Panc1 (cell line): ENCODE results near the gene DCP1A. TPM values are rescaled to one million over a fixed set of nuclear protein-coding genes. Genes with fewer than 3 reads are reported as not detected.
"Not testable (repeated sequence)": the region's sequence is repeated elsewhere in the genome, so short reads cannot be mapped to it uniquely, and the experiment has no call there.

Source experiments
- ATAC-seq: fragments of 200-7000 bp; cut with Tn5 transposase; 2 replicates; pipeline ENCODE4 v1.9.1; 2020; ENCODE audit warnings: mild to moderate bottlenecking, moderate library complexity
- BruUV-seq: library from RNA; stranded (reverse); fragments of 400-500 nt; replicated peaks from 2 replicates; lab custom pipeline; 2021; lab: Mats Ljungman, UMichigan
- CTCF ChIA-PET: fragments of 300-600 bp; sonication (Branson Sonifier 250); formaldehyde crosslinking; loops from one replicate; lab custom pipeline; 2022; ENCODE audit warnings: antibody characterized with exemption; lab: Charles Lee
- POLR2A ChIA-PET: fragments of 300-600 bp; sonication (Branson Sonifier 250); formaldehyde crosslinking; loops from one replicate; lab custom pipeline; 2022; ENCODE audit warnings: antibody characterized with exemption; lab: Charles Lee
- DNase-seq: peaks from one replicate; pipeline ENCODE4 v3.0.0-alpha.2; 2010; ENCODE audit warnings: low read depth, low spot score
- H3K27ac ChIP-seq: 2 replicates; pipeline ENCODE4 v1.5.1; 2011; ENCODE audit warnings: mild to moderate bottlenecking, low read length, inconsistent platforms
- H3K27me3 ChIP-seq: fragments of 200-500 bp; sonication (Bioruptor generic); 2 replicates; pipeline ENCODE4 v1.6.0; 2014; ENCODE audit warnings: low read length, inconsistent platforms; ENCODE audit not compliant: control insufficient read depth, insufficient read depth
- H3K36me3 ChIP-seq: fragments of 200-500 bp; sonication (Bioruptor generic); 2 replicates; pipeline ENCODE4 v1.5.1; 2014; ENCODE audit warnings: inconsistent platforms, mild to moderate bottlenecking, low read length, moderate library complexity; ENCODE audit not compliant: control insufficient read depth, insufficient read depth
- H3K4me1 ChIP-seq: 2 replicates; pipeline ENCODE4 v1.5.1; 2011; ENCODE audit warnings: inconsistent platforms, mild to moderate bottlenecking, low read length, moderate library complexity; ENCODE audit not compliant: control insufficient read depth, insufficient read depth
- H3K4me3 ChIP-seq, 2 experiments: 2 replicates each; pipeline ENCODE4 v1.5.1; 2011 to 2012; ENCODE audit warnings: low read depth in 2 of 2, low read length in 2 of 2, mild to moderate bottlenecking in 2 of 2, inconsistent platforms in 1 of 2, moderate library complexity in 1 of 2
- H3K9me3 ChIP-seq: fragments of 200-500 bp; sonication (Bioruptor generic); 2 replicates; pipeline ENCODE4 v1.5.1; 2014; ENCODE audit warnings: low read depth, mild to moderate bottlenecking, inconsistent platforms, low read length, moderate library complexity; ENCODE audit not compliant: control insufficient read depth, insufficient read depth
- POLR2AphosphoS5 ChIP-seq: IDR thresholded peaks from 2 replicates; pipeline ENCODE4 v1.6.1; 2012; ENCODE audit warnings: mild to moderate bottlenecking, low read depth, low read length, moderate library complexity
- SIN3A ChIP-seq: IDR thresholded peaks from 2 replicates; pipeline ENCODE4 v1.6.1; 2012; ENCODE audit warnings: low read depth, mild to moderate bottlenecking, low read length, moderate library complexity, borderline replicate concordance; ENCODE audit not compliant: insufficient read depth
- TCF7L2 ChIP-seq: IDR thresholded peaks from 2 replicates; pipeline ENCODE4 v1.6.1; 2011; ENCODE audit warnings: mild to moderate bottlenecking, low read depth, low read length, inconsistent platforms
- in situ Hi-C: cut with HindIII; loops from 2 replicates; pipeline ENCODE4 v1.10.0; 2016; ENCODE audit warnings: low sequenced_read_pairs, low pct_unique_long_range_greater_than_20kb
- intact Hi-C: fragments of 100-400 bp; cut with micrococcal nuclease; formaldehyde crosslinking; loops from one replicate; pipeline ENCODE4 v1.10.0; 2022; ENCODE audit not compliant: unreplicated experiment
- total RNA-seq: library from RNA; stranded (reverse); gene quantifications from one replicate; pipeline ENCODE4 v1.2.1, GENCODE V29; 2021; ENCODE audit not compliant: unreplicated experiment
- TF ChIP-seq, protein P1 (sequence below): fragments of 450-650 bp; IDR thresholded peaks from 2 replicates; pipeline ENCODE4 v1.5.1; 2017; ENCODE audit warnings: mild to moderate bottlenecking
- TF ChIP-seq, protein P2 (sequence below), 2 experiments: IDR thresholded peaks; 2 replicates each; pipeline ENCODE4 v1.6.1; 2011 to 2012; ENCODE audit warnings: low read depth in 2 of 2, control low read depth in 1 of 2, low read length in 1 of 2, mild to moderate bottlenecking in 1 of 2, moderate library complexity in 1 of 2; ENCODE audit not compliant: insufficient read depth in 1 of 2

Gene DCP1A
- total RNA-seq, 1 experiment from 2014 or later: 14.4 TPM

DNA sequence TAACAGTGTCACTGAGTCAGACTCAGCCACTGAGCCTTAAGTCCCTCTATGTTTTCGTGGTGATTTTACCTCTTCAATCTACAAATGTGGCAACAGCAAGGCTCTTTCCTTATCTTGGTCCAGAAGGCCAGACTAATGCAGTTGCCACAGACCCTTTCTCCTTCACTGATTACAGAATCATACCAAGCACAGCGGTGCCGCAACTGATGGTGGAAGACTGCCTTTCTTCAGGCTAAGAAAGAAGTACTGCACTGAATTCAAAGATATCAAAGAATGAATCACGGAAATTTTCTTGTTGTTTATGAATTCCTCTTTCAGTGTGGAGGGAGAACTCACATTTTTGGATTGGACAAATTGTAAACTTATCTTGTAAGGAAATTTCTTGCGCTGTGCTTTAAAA is 18.6 kb downstream of the DCP1A start:
- ChIA-PET POLR2A (no interaction called here), CTCF (no interaction called here)
- Histone ChIP-seq H3K27me3 (no peaks in the 10 kb centered on the region), H3K27ac (no peak overlapping the region), H3K4me1 (no peaks in the 10 kb centered on the region), H3K36me3 (no peaks in the 10 kb centered on the region; the same call in 1 of the 2 replicates), H3K9me3 (no peaks in the 10 kb centered on the region), H3K4me3 (no peak overlapping the region)
- in situ Hi-C loops (no loop called here), intact Hi-C loops (no loop called here)
- TF ChIP-seq, protein P1, sequence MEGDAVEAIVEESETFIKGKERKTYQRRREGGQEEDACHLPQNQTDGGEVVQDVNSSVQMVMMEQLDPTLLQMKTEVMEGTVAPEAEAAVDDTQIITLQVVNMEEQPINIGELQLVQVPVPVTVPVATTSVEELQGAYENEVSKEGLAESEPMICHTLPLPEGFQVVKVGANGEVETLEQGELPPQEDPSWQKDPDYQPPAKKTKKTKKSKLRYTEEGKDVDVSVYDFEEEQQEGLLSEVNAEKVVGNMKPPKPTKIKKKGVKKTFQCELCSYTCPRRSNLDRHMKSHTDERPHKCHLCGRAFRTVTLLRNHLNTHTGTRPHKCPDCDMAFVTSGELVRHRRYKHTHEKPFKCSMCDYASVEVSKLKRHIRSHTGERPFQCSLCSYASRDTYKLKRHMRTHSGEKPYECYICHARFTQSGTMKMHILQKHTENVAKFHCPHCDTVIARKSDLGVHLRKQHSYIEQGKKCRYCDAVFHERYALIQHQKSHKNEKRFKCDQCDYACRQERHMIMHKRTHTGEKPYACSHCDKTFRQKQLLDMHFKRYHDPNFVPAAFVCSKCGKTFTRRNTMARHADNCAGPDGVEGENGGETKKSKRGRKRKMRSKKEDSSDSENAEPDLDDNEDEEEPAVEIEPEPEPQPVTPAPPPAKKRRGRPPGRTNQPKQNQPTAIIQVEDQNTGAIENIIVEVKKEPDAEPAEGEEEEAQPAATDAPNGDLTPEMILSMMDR: no peak
- TF ChIP-seq, protein P2, sequence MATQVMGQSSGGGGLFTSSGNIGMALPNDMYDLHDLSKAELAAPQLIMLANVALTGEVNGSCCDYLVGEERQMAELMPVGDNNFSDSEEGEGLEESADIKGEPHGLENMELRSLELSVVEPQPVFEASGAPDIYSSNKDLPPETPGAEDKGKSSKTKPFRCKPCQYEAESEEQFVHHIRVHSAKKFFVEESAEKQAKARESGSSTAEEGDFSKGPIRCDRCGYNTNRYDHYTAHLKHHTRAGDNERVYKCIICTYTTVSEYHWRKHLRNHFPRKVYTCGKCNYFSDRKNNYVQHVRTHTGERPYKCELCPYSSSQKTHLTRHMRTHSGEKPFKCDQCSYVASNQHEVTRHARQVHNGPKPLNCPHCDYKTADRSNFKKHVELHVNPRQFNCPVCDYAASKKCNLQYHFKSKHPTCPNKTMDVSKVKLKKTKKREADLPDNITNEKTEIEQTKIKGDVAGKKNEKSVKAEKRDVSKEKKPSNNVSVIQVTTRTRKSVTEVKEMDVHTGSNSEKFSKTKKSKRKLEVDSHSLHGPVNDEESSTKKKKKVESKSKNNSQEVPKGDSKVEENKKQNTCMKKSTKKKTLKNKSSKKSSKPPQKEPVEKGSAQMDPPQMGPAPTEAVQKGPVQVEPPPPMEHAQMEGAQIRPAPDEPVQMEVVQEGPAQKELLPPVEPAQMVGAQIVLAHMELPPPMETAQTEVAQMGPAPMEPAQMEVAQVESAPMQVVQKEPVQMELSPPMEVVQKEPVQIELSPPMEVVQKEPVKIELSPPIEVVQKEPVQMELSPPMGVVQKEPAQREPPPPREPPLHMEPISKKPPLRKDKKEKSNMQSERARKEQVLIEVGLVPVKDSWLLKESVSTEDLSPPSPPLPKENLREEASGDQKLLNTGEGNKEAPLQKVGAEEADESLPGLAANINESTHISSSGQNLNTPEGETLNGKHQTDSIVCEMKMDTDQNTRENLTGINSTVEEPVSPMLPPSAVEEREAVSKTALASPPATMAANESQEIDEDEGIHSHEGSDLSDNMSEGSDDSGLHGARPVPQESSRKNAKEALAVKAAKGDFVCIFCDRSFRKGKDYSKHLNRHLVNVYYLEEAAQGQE (IDR thresholded peaks at IDR 0.05; ENCODE audit: insufficient read depth in 1 of 2, low read depth in 2 of 2, low read length in 1 of 2): no peak
- TF ChIP-seq SIN3A (no peak), TCF7L2 (no peak), POLR2AphosphoS5 (no peak)
- no peak for DNase-seq
- no peak for ATAC-seq
- no TSS peak for BruUV-seq

DNA sequence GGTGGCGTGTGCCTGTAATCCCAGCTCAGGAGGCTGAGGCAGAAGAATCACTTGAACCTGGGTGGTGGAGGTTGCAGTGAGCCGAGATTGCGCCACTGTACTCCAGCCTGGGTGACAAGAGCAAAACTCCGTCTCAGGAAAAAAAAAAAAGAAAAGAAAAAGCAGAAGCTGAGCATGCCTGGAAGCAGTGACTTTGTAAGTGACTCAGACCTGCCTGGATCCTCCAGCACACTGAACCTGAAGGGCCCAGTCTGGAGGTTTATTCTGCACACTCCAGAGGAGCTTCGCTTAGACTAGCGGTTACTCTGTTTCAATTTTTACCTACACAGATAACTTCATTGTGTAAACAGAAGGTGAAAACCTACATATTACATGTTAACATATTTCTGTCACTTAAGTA is 19.4 kb downstream of the DCP1A start:
- in situ Hi-C loops, H3K27ac ChIP-seq, CTCF ChIA-PET, H3K4me3 ChIP-seq, H3K36me3 ChIP-seq, DNase-seq, POLR2A ChIA-PET, BruUV-seq, H3K4me1 ChIP-seq, ATAC-seq, H3K27me3 ChIP-seq, H3K9me3 ChIP-seq, intact Hi-C loops: not testable (repeated sequence)

GRCh38 chr3:53324105-53324504 is 23.2 kb downstream of the DCP1A start:
- H3K27ac ChIP-seq: no peak overlapping the region
- POLR2A ChIA-PET: no interaction called here
- H3K4me1 ChIP-seq: no peaks in the 10 kb centered on the region
- H3K4me3 ChIP-seq: no peak overlapping the region
- CTCF ChIA-PET: interaction anchor here (0.7 kb wide), 1 partner anchor 143 kb away, joined by 3 read pairs; no protein-coding TSS in a partner anchor
- intact Hi-C loops (no loop called here), in situ Hi-C loops (no loop called here)
- ATAC-seq: no peak
- no peak for DNase-seq
- TF ChIP-seq SIN3A: no peak
- no peak for TF ChIP-seq TCF7L2
- TF ChIP-seq POLR2AphosphoS5: no peak
- TF ChIP-seq, protein P1: no peak
- H3K27me3 ChIP-seq: no peaks in the 10 kb centered on the region
- no peaks in the 10 kb centered on the region for H3K9me3 ChIP-seq
- peaks cover 3% of the 10 kb centered on the region; the same call in 1 of the 2 replicates for H3K36me3 ChIP-seq
- BruUV-seq: no TSS peak
